B cell (primary cell): Measurements from ENCODE around the gene CELF4. TPM values are rescaled to one million over a fixed set of nuclear protein-coding genes. Genes with fewer than 3 reads are reported as not detected.

Source experiments
- ATAC-seq: fragments of 200-7000 bp; cut with Tn5 transposase; one replicate; pipeline ENCODE4 v1.10.0; 2021; ENCODE audit warnings: low read depth, mild to moderate bottlenecking, moderate number of reproducible peaks, moderate library complexity
- CTCF ChIA-PET: fragments of 350-600 bp; sonication (Branson Sonifier 250); formaldehyde crosslinking; loops from one replicate; lab custom pipeline; 2021; ENCODE audit warnings: antibody characterized with exemption, inconsistent platforms; lab: Charles Lee
- POLR2A ChIA-PET: fragments of 350-600 bp; sonication (Branson Sonifier 250); formaldehyde crosslinking; loops from one replicate; lab custom pipeline; 2021; ENCODE audit warnings: antibody characterized with exemption; lab: Charles Lee
- DNase-seq: peaks from one replicate; pipeline ENCODE4 v3.0.0; 2013
- H2AFZ ChIP-seq: 2 replicates; pipeline ENCODE4 v1.6.1; 2012; ENCODE audit warnings: mild to moderate bottlenecking, low read depth, low read length; ENCODE audit not compliant: insufficient read depth, poor library complexity, severe bottlenecking
- H3K27ac ChIP-seq, 2 donors: 1 replicate in 1 of 2; 2 replicates in 1 of 2; pipeline ENCODE4 v1.5.1; 2012 to 2013; ENCODE audit warnings: low read length in 2 of 2, mild to moderate bottlenecking in 2 of 2, moderate library complexity in 1 of 2
- H3K27me3 ChIP-seq, 4 experiments: fragments of 200-600 bp in 1 of 4; sonication (generic) in 1 of 4; replicated peaks in 1 of 4; 1 replicate in 2 of 4; 2 replicates in 2 of 4; pipeline versions ENCODE4 v1.6.1 to v1.7.0; 2013 to 2016; ENCODE audit warnings: low read length in 3 of 4, mild to moderate bottlenecking in 2 of 4, mixed read lengths in 1 of 4, moderate library complexity in 1 of 4; ENCODE audit not compliant: insufficient read depth in 4 of 4, control insufficient read depth in 3 of 4; ENCODE audit errors: control extremely low read depth in 1 of 4
- H3K36me3 ChIP-seq, 2 experiments: replicated peaks in 1 of 2; 1 replicate in 1 of 2; 2 replicates in 1 of 2; pipeline versions ENCODE4 v1.6.1 to v1.7.1; 2013; ENCODE audit warnings: low read length in 1 of 2; ENCODE audit not compliant: insufficient read depth in 2 of 2, control insufficient read depth in 1 of 2; ENCODE audit errors: control extremely low read depth in 1 of 2, extremely low read depth in 1 of 2
- H3K4me1 ChIP-seq, 2 donors: fragments of 200-600 bp in 1 of 2; sonication (generic) in 1 of 2; 1 replicate in 1 of 2; 2 replicates in 1 of 2; pipeline versions ENCODE4 v1.5.1 to v1.6.1; 2013 to 2017; ENCODE audit warnings: low read length in 2 of 2; ENCODE audit not compliant: control insufficient read depth in 2 of 2, insufficient read depth in 2 of 2
- H3K4me2 ChIP-seq: replicated peaks from 2 replicates; pipeline ENCODE3; 2012; ENCODE audit warnings: mild to moderate bottlenecking, low read depth, low read length; ENCODE audit not compliant: poor library complexity, severe bottlenecking
- H3K4me3 ChIP-seq, 5 experiments: fragments of 200-600 bp in 1 of 5; sonication (generic) in 1 of 5; 1 replicate in 3 of 5; 2 replicates in 2 of 5; pipeline versions ENCODE4 v1.5.1 to v1.7.0; 2011 to 2016; ENCODE audit warnings: low read length in 4 of 5, mild to moderate bottlenecking in 4 of 5, low read depth in 2 of 5, control low read depth in 1 of 5, moderate library complexity in 1 of 5; ENCODE audit not compliant: insufficient read depth in 1 of 5; ENCODE audit errors: control extremely low read depth in 1 of 5, extremely low read depth in 1 of 5
- H3K79me2 ChIP-seq: fragments of 200-600 bp; sonication (generic); one replicate; pipeline ENCODE4 v1.6.0; 2016; ENCODE audit warnings: low read length; ENCODE audit not compliant: control insufficient read depth, insufficient read depth
- H3K9ac ChIP-seq: fragments of 200-600 bp; sonication (generic); 2 replicates; pipeline ENCODE4 v1.6.1; 2017; ENCODE audit warnings: mild to moderate bottlenecking, low read length, moderate library complexity
- H3K9me3 ChIP-seq, 3 donors: one replicate each; pipeline versions ENCODE4 v1.6.1 to v1.7.1; 2013; ENCODE audit warnings: low read length in 2 of 3; ENCODE audit not compliant: control insufficient read depth in 2 of 3, insufficient read depth in 1 of 3; ENCODE audit errors: control extremely low read depth in 1 of 3
- H4K20me1 ChIP-seq: 2 replicates; pipeline ENCODE4 v1.6.0; 2012; ENCODE audit warnings: mild to moderate bottlenecking, low read length; ENCODE audit not compliant: insufficient read depth, control insufficient read depth, poor library complexity, severe bottlenecking
- H3K27ac Mint-ChIP-seq: one replicate; pipeline ENCODE4 v1.8.0; 2021; ENCODE audit warnings: mixed read lengths
- H3K27me3 Mint-ChIP-seq: one replicate; pipeline ENCODE4 v1.8.0; 2021; ENCODE audit warnings: mixed read lengths
- H3K4me1 Mint-ChIP-seq: one replicate; pipeline ENCODE4 v1.8.0; 2021; ENCODE audit warnings: mixed read lengths
- H3K4me3 Mint-ChIP-seq: one replicate; pipeline ENCODE4 v1.8.0; 2021; ENCODE audit warnings: mixed read lengths
- H3K9me3 Mint-ChIP-seq: one replicate; pipeline ENCODE4 v1.8.0; 2022; ENCODE audit warnings: mixed read lengths; ENCODE audit not compliant: insufficient read depth
- CTCF ChIP-seq: fragments of 200-600 bp; IDR thresholded peaks from one replicate; pipeline ENCODE4 v1.8.0; 2022; ENCODE audit warnings: antibody characterized with exemption, mild to moderate bottlenecking
- EZH2 ChIP-seq: IDR thresholded peaks from 2 replicates; pipeline ENCODE4 v1.6.1; 2012; ENCODE audit warnings: borderline replicate concordance, low read depth, mild to moderate bottlenecking, moderate library complexity, low read length; ENCODE audit not compliant: insufficient read depth, poor library complexity, severe bottlenecking
- WGBS: methylation state at CpG from one replicate; pipeline ENCODE4 v1.1.5; 2013; ENCODE audit warnings: missing lambda C conversion rate; ENCODE audit not compliant: insufficient coverage; 5-methylcytosine and 5-hydroxymethylcytosine counted together
- intact Hi-C: fragments of 100-400 bp; cut with micrococcal nuclease; formaldehyde crosslinking; loops from one replicate; pipeline ENCODE4 v1.10.0; 2022
- polyA plus RNA-seq: library from polyadenylated mRNA; depleted of rRNA; stranded (reverse); fragments of >200 nt; gene quantifications from 2 replicates; pipeline ENCODE4 v1.2.3, GENCODE V29; 2012
- total RNA-seq, 2 donors: library from RNA; stranded (reverse); fragments of 120-200 nt in 1 of 2; gene quantifications; 1 replicate in 1 of 2; 2 replicates in 1 of 2; pipeline versions ENCODE4 v1.2.3 to v1.2.4, GENCODE V29; 2013 to 2022

Gene CELF4
- total and polyA plus RNA-seq, 2 donors (not counting 1 experiment from before 2014, with no cell fraction given), result not detected

GRCh38 chr18:37506001-37506400 lies 59.6 kb downstream of the CELF4 start:
- peaks cover 3% of the 10 kb centered on the region for H3K27me3 Mint-ChIP-seq
- H2AFZ ChIP-seq, result no peak overlapping the region
- WGBS, result 36% methylated on average over 2 of the region's 9 CpGs
- ChIA-PET CTCF (no interaction called here), POLR2A (no interaction called here)
- no peak overlapping the region for H3K4me3 Mint-ChIP-seq
- intact Hi-C loops, result no loop called here
- ATAC-seq (no peak), DNase-seq (no peak)
- no peaks in the 10 kb centered on the region for H3K4me1 ChIP-seq
- H3K27ac ChIP-seq, result no peak overlapping the region
- H3K27me3 ChIP-seq, result no peaks in the 10 kb centered on the region
- no peaks in the 10 kb centered on the region for H4K20me1 ChIP-seq
- no peak overlapping the region for H3K27ac Mint-ChIP-seq
- peaks cover 0 to 25% (median 0%) of the 10 kb centered on the region in 3 donors for H3K9me3 ChIP-seq
- no peak overlapping the region for H3K4me2 ChIP-seq
- H3K4me1 Mint-ChIP-seq, result no peaks in the 10 kb centered on the region
- H3K4me3 ChIP-seq, result no peak overlapping the region
- H3K36me3 ChIP-seq, result no peaks in the 10 kb centered on the region
- TF ChIP-seq EZH2, result no peak
- TF ChIP-seq CTCF, result no peak
- H3K9me3 Mint-ChIP-seq, result peaks cover 5% of the 10 kb centered on the region
- no peaks in the 10 kb centered on the region for H3K79me2 ChIP-seq
- no peak overlapping the region for H3K9ac ChIP-seq

GRCh38 chr18:37505321-37505720 lies 60.3 kb downstream of the CELF4 start:
- Histone ChIP-seq H3K4me3 (no peak overlapping the region), H3K9ac (no peak overlapping the region), H3K79me2 (no peaks in the 10 kb centered on the region), H3K27ac (no peak overlapping the region), H3K27me3 (no peaks in the 10 kb centered on the region), H4K20me1 (no peaks in the 10 kb centered on the region), H2AFZ (no peak overlapping the region), H3K36me3 (no peaks in the 10 kb centered on the region), H3K9me3 (peaks cover 0 to 22% (median 0%) of the 10 kb centered on the region in 3 donors), H3K4me1 (no peaks in the 10 kb centered on the region), H3K4me2 (no peak overlapping the region)
- no CpG with 5 or more reads among the region's 4 CpGs for WGBS
- Mint-ChIP-seq H3K4me3 (no peak overlapping the region), H3K27me3 (peaks cover 3% of the 10 kb centered on the region), H3K27ac (no peak overlapping the region), H3K4me1 (no peaks in the 10 kb centered on the region), H3K9me3 (peaks cover 5% of the 10 kb centered on the region)
- intact Hi-C loops, result no loop called here
- ChIA-PET CTCF (no interaction called here), POLR2A (no interaction called here)
- ATAC-seq (no peak), DNase-seq (no peak)
- TF ChIP-seq EZH2, result no peak
- TF ChIP-seq CTCF, result no peak
